ENCODE results near the gene ING5. TPM values are rescaled to one million over a fixed set of nuclear protein-coding genes. Genes with fewer than 3 reads are reported as not detected.

Gene ING5
- total RNA-seq, 1 experiment from 2014 or later = 45.9 TPM

Other genes with a start within 250 kb of the ING5 start
- 160 TPM for gene STK25, start 193.5 kb upstream of the ING5 start, total RNA-seq (2021; ENCODE audit: unreplicated experiment)
- gene BOK, start 143.3 kb upstream of the ING5 start, total RNA-seq (2021; ENCODE audit: unreplicated experiment) = 41.5 TPM
- gene THAP4, start 64.9 kb upstream of the ING5 start, total RNA-seq (2021; ENCODE audit: unreplicated experiment) = 71.2 TPM
- 87.4 TPM for gene ATG4B, start 64.3 kb upstream of the ING5 start, total RNA-seq (2021; ENCODE audit: unreplicated experiment)
- 83.3 TPM for gene DTYMK, start 15.2 kb upstream of the ING5 start, total RNA-seq (2021; ENCODE audit: unreplicated experiment)
- 46.3 TPM for gene D2HGDH, start 32.6 kb downstream of the ING5 start, total RNA-seq (2021; ENCODE audit: unreplicated experiment)
- 0.44 TPM for gene GAL3ST2, start 74.8 kb downstream of the ING5 start, total RNA-seq (2021; ENCODE audit: unreplicated experiment)
- 0.34 TPM for gene NEU4, start 107.2 kb downstream of the ING5 start, total RNA-seq (2021; ENCODE audit: unreplicated experiment)
- gene PDCD1, start 156.9 kb downstream of the ING5 start, total RNA-seq (2021; ENCODE audit: unreplicated experiment) = 0.22 TPM
- gene RTP5, start 167.7 kb downstream of the ING5 start, total RNA-seq (2021; ENCODE audit: unreplicated experiment) = not detected